GM10266 (cell line): ENCODE data around the gene CHTF18.
"Not testable (repeated sequence)": the region's sequence is repeated elsewhere in the genome, so short reads cannot be mapped to it uniquely, and the experiment has no call there.

ENCODE experiments used
- DNase-seq: peaks from one replicate; pipeline ENCODE4 v3.0.0; 2012; ENCODE audit errors: extremely low spot score
- CTCF ChIP-seq: IDR thresholded peaks from 2 replicates; pipeline ENCODE4 v1.5.1; 2012; ENCODE audit warnings: mild to moderate bottlenecking, low read depth; ENCODE audit not compliant: control insufficient read depth, insufficient read depth; ENCODE audit errors: missing control alignments

CHTF18 gene

DNA sequence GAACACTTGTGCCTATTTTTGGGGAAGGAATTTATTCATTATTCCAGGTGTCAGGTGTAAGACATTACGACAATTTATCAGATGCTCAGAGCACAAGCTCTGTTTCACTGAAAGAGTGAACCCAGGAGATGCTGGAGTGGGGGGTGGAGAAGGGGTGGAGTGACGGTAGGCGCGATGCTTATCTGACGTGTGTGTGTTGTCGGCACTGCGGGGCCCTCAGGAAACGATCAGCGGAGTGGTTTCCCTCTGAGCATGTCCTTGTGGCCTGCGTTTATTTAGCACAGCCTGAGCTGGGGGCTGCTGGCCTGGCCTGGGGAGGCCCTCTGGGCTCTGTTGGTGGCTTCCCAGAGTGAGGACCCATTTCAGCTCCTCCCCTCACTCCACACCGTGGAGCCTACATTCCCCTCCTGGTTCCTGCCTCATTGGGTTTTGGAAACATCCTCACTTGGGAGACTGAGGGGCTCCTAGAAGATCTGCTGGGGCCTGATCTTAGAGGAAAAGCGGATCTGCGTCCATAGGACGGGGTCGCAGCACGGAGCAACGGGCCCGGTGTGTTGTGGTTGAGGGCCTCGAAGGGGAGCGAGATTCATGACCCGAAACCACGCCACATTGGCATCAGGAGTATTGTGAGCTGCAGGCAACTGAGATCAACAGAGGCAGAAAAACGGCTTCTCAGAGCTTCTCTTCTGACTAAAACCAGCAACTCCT is 31.1 kb downstream of the CHTF18 start:
- TF ChIP-seq CTCF = no peak
- no peak for DNase-seq

DNA sequence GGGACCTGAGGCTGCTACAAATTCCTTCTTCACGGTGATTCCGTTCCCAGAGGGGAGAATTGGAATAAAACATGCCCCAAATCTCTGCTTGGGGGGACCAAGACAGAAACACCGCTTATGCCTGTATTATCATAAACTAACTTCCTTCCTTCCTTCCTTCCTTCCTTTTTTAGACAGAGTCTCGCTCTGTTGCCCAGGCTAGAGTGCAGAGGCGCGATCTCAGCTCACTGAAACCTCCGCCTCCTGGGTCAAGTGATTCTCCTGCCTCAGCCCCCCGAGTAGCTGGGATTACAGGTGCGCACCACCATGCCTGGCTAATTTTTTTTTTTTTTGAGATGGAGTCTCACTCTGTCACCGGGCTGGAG is 31.6 kb downstream of the CHTF18 start:
- DNase-seq = not testable (repeated sequence)

DNA sequence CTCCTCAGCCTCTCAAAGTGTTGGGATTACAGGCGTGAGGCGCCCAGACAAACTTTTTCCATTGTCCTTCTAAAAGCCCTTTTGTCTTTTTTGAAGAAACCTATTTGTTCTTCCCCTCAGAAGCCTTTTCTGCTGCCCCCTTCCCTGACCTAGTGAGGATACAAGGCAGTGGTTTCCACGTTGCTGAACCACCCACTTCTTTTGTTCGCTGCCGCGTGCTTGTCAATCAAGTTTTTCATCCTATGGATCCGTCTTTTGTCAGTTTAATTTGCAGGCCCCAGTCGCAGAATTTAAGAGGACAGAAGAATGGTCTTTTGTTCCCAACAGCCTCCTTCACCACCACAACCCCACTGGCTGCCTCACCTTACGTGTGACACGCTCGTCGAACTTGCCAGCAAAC is 32.3 kb downstream of the CHTF18 start:
- no peak for TF ChIP-seq CTCF

GRCh38 chr16:821751-822150 is 33.3 kb downstream of the CHTF18 start:
- TF ChIP-seq CTCF = no peak
- no peak for DNase-seq

More for the DNA sequence above, 32.3 kb downstream of the CHTF18 start:
- no peak for DNase-seq

DNA sequence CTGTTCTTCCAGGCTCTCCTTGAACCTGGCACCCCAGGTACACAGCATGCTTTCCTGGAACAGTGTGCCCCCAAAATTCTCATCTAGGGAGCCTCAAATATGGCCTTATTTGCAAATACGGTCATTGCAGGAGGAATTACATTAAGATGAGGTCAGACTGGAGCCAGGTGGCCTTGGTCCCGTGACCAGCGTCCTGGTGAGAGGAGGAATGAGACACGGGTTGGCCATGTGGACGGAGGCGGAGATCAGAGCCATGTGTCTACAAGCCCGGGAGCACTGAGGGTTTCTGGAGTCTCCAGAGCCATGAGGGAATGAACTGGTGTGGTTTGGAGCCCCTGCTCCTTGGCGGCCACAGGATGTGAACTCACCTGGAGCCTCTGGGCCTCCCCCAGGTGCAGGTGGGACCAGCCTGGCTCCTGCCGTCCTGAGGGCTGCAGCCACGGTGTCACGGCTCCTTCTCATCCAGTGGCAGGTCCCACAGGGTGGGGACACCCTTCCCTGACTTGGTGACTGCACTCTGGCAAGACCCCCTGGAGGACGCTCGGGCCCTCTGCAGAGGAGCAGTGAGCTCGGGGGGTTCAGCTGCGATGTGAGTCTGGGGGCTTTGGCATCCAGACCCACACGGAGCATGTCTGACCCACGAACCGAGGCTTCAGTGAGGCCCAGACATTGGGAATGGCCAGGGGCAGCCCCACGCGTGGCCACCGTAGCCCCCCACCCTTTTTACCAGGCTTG is 33.9 kb downstream of the CHTF18 start:
- no peak for DNase-seq
- TF ChIP-seq CTCF = no peak

DNA sequence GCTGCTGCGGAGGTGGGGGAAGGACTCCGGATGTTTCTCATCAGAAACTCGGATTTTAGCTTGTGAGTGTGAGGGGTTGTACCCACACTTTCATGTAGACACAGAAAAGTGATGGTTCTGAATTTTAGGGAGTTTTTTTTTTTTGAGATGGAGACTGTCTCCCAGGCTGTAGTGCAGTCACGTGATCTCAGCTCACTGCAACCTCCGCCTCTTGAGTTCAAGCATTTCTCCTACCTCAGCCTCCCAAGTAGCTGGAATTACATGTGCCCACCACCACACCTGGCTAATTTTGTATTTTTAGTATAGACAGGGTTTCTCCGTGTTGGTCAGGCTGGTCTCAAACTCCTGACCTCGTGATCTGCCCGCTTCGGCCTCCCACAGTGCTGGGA is 34.5 kb downstream of the CHTF18 start:
- no peak for DNase-seq
- no peak for TF ChIP-seq CTCF

DNA sequence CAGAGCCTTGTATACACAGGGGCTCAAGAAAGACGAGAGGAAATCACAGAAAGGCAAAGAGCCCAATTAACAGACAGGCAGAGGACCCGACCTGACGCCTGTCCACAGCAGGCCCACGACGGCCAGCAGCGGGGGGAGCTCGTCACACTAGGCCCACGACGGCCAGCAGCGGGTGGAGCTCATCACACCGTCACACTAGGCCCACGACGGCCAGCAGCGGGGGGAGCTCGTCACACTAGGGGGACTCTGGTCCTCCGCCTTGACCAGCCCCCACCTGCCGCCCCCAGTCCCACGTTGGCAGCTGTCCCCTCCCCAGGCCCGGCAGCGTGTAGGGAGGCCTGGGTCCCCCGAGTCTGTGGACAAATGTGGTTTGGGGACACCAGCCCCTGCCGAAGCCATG is 35.8 kb downstream of the CHTF18 start:
- TF ChIP-seq CTCF = no peak
- no peak for DNase-seq
